CD4-positive, alpha-beta T cell (primary cell): Measurements from ENCODE around the gene ACER2. TPM values are rescaled to one million over a fixed set of nuclear protein-coding genes. Genes with fewer than 3 reads are reported as not detected.

Source experiments
- ATAC-seq: fragments of 200-7000 bp; cut with Tn5 transposase; one replicate; pipeline ENCODE4 v1.10.0; 2022; ENCODE audit warnings: mild to moderate bottlenecking; ENCODE audit not compliant: poor library complexity
- CTCF ChIA-PET: fragments of 350-600 bp; sonication (Branson Sonifier 250); formaldehyde crosslinking; loops from one replicate; lab custom pipeline; 2021; ENCODE audit warnings: antibody characterized with exemption, inconsistent platforms; lab: Charles Lee
- POLR2A ChIA-PET: fragments of 350-600 bp; sonication (Branson Sonifier 250); formaldehyde crosslinking; loops from one replicate; lab custom pipeline; 2021; ENCODE audit warnings: antibody characterized with exemption, inconsistent platforms; lab: Charles Lee
- DNase-seq, 14 experiments: peaks; one replicate each; pipeline ENCODE4 v3.0.0-alpha.2; 2013 to 2020; ENCODE audit warnings: mixed read lengths in 2 of 14
- H3K27ac ChIP-seq, 2 donors: one replicate each; pipeline versions ENCODE4 v1.5.1 to v1.7.0; 2013; ENCODE audit warnings: low read length in 2 of 2, low read depth in 1 of 2, mild to moderate bottlenecking in 1 of 2
- H3K27me3 ChIP-seq, 2 experiments: 1 replicate in 1 of 2; 2 replicates in 1 of 2; pipeline versions ENCODE4 v1.6.1 to v1.7.0; 2013; ENCODE audit warnings: low read length in 2 of 2, control low read depth in 1 of 2, mild to moderate bottlenecking in 1 of 2, moderate library complexity in 1 of 2; ENCODE audit not compliant: insufficient read depth in 2 of 2, control insufficient read depth in 1 of 2
- H3K36me3 ChIP-seq: one replicate; pipeline ENCODE4 v1.6.1; 2013; ENCODE audit warnings: low read length, control low read depth; ENCODE audit not compliant: insufficient read depth
- H3K4me1 ChIP-seq: one replicate; pipeline ENCODE4 v1.6.1; 2013; ENCODE audit warnings: low read length, control low read depth; ENCODE audit not compliant: insufficient read depth
- H3K4me3 ChIP-seq: one replicate; pipeline ENCODE4 v1.5.1; 2013; ENCODE audit warnings: mild to moderate bottlenecking, low read length, moderate library complexity
- H3K9me3 ChIP-seq, 2 experiments: 1 replicate in 1 of 2; 2 replicates in 1 of 2; pipeline versions ENCODE4 v1.6.1 to v1.7.0; 2013; ENCODE audit warnings: low read length in 2 of 2, mild to moderate bottlenecking in 2 of 2, control low read depth in 1 of 2, moderate library complexity in 1 of 2; ENCODE audit not compliant: control insufficient read depth in 1 of 2, insufficient read depth in 1 of 2
- H3K27ac Mint-ChIP-seq: one replicate; pipeline ENCODE4 v1.8.0; 2020; ENCODE audit warnings: mixed read lengths
- H3K27me3 Mint-ChIP-seq: one replicate; pipeline ENCODE4 v1.8.0; 2021; ENCODE audit warnings: mixed read lengths
- H3K36me3 Mint-ChIP-seq: one replicate; pipeline ENCODE4 v1.8.0; 2021; ENCODE audit warnings: low read depth, mixed read lengths
- H3K4me1 Mint-ChIP-seq: one replicate; pipeline ENCODE4 v1.8.0; 2021; ENCODE audit warnings: low read depth, mixed read lengths
- H3K4me3 Mint-ChIP-seq: one replicate; pipeline ENCODE4 v1.8.0; 2020; ENCODE audit warnings: mild to moderate bottlenecking, mixed read lengths
- H3K9me3 Mint-ChIP-seq: one replicate; pipeline ENCODE4 v1.8.0; 2020; ENCODE audit warnings: mixed read lengths
- intact Hi-C, 2 experiments: fragments of 100-400 bp; cut with DNase I in 1 of 2; cut with micrococcal nuclease in 1 of 2; formaldehyde crosslinking; loops; one replicate each; pipeline versions ENCODE4 v1.15.1 to v1.9.0; 2023 to 2025; cut with DNase I, micrococcal nuclease
- total RNA-seq, 174 experiments: library from RNA in 2 of 174; stranded (reverse) in 2 of 174; gene quantifications; one replicate each; pipeline ENCODE4 v1.2.3 and lab custom pipeline; 2021 to 2026
- TF ChIP-seq, protein P1 (sequence below): fragments of 200-600 bp; IDR thresholded peaks from one replicate; pipeline ENCODE4 v1.8.0; 2022; ENCODE audit warnings: antibody characterized with exemption, mild to moderate bottlenecking

Gene ACER2
- total RNA-seq, 2 experiments from 2014 or later, result 1.2 to 1.4 TPM

DNA sequence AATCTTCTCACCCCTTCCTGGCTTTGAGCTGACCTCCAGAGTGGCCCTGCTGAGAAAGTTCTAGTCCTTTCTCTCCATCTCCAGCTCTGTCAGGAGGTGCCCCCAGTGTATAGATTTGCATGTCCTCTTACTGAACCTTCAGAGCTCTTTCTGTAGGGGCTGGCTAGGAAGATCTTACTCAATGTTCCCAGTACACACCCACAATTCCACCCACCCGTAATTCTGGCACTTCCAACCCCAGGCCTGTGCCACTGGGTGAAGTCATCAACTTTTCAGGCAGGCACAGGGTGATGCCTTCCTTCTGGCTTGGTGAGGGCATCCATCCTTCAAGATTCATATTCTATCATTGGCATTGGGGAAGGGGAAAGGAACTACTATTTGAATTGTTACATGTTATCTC, 75.9 kb downstream of the ACER2 start:
- TF ChIP-seq, protein P1, sequence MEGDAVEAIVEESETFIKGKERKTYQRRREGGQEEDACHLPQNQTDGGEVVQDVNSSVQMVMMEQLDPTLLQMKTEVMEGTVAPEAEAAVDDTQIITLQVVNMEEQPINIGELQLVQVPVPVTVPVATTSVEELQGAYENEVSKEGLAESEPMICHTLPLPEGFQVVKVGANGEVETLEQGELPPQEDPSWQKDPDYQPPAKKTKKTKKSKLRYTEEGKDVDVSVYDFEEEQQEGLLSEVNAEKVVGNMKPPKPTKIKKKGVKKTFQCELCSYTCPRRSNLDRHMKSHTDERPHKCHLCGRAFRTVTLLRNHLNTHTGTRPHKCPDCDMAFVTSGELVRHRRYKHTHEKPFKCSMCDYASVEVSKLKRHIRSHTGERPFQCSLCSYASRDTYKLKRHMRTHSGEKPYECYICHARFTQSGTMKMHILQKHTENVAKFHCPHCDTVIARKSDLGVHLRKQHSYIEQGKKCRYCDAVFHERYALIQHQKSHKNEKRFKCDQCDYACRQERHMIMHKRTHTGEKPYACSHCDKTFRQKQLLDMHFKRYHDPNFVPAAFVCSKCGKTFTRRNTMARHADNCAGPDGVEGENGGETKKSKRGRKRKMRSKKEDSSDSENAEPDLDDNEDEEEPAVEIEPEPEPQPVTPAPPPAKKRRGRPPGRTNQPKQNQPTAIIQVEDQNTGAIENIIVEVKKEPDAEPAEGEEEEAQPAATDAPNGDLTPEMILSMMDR, result no peak

GRCh38 chr9:19485193-19485592, 76.4 kb downstream of the ACER2 start:
- H3K36me3 ChIP-seq, result no peaks in the 10 kb centered on the region
- no peak overlapping the region for H3K27ac ChIP-seq
- Mint-ChIP-seq H3K4me1 (no peaks in the 10 kb centered on the region), H3K27me3 (no peaks in the 10 kb centered on the region), H3K27ac (no peak overlapping the region), H3K9me3 (no peaks in the 10 kb centered on the region), H3K4me3 (no peak overlapping the region), H3K36me3 (no peaks in the 10 kb centered on the region)
- TF ChIP-seq, protein P1, result no peak
- ATAC-seq, result no peak
- no peak for DNase-seq
- no peaks in the 10 kb centered on the region for H3K9me3 ChIP-seq
- POLR2A ChIA-PET, result no interaction called here
- no peaks in the 10 kb centered on the region for H3K27me3 ChIP-seq
- intact Hi-C loops, result no loop called here
- CTCF ChIA-PET, result no interaction called here
- H3K4me1 ChIP-seq, result no peaks in the 10 kb centered on the region
- H3K4me3 ChIP-seq, result no peak overlapping the region

More for the DNA sequence above, 75.9 kb downstream of the ACER2 start:
- DNase-seq, result no peak
- no peaks in the 10 kb centered on the region for H3K4me1 ChIP-seq
- H3K27ac Mint-ChIP-seq, result no peak overlapping the region
- ChIA-PET POLR2A (no interaction called here), CTCF (no interaction called here)
- intact Hi-C loops, result no loop called here
- H3K4me3 Mint-ChIP-seq, result no peak overlapping the region
- H3K27me3 ChIP-seq, result no peaks in the 10 kb centered on the region
- H3K9me3 ChIP-seq, result no peaks in the 10 kb centered on the region
- H3K36me3 Mint-ChIP-seq, result no peaks in the 10 kb centered on the region
- no peak overlapping the region for H3K27ac ChIP-seq
- ATAC-seq, result no peak
- no peak overlapping the region for H3K4me3 ChIP-seq
- H3K4me1 Mint-ChIP-seq, result no peaks in the 10 kb centered on the region
- no peaks in the 10 kb centered on the region for H3K27me3 Mint-ChIP-seq
- H3K36me3 ChIP-seq, result no peaks in the 10 kb centered on the region
- H3K9me3 Mint-ChIP-seq, result no peaks in the 10 kb centered on the region

GRCh38 chr9:19486803-19487202, 78.0 kb downstream of the ACER2 start:
- CTCF ChIA-PET, result no interaction called here
- H3K36me3 Mint-ChIP-seq, result no peaks in the 10 kb centered on the region
- Histone ChIP-seq H3K36me3 (no peaks in the 10 kb centered on the region), H3K27ac (no peak overlapping the region), H3K4me1 (no peaks in the 10 kb centered on the region), H3K27me3 (no peaks in the 10 kb centered on the region), H3K9me3 (no peaks in the 10 kb centered on the region), H3K4me3 (no peak overlapping the region)
- intact Hi-C loops, result no loop called here
- H3K4me1 Mint-ChIP-seq, result no peaks in the 10 kb centered on the region
- H3K4me3 Mint-ChIP-seq, result no peak overlapping the region
- TF ChIP-seq, protein P1, result no peak
- H3K27me3 Mint-ChIP-seq, result no peaks in the 10 kb centered on the region
- POLR2A ChIA-PET, result no interaction called here
- ATAC-seq (no peak), DNase-seq (no peak)
- no peak overlapping the region for H3K27ac Mint-ChIP-seq
- no peaks in the 10 kb centered on the region for H3K9me3 Mint-ChIP-seq
